Measurements from ENCODE around the gene LRRN4CL. TPM values are rescaled to one million over a fixed set of nuclear protein-coding genes. Genes with fewer than 3 reads are reported as not detected.

LRRN4CL gene
- total and polyA plus RNA-seq, 9 of the 15 experiments (the other 6 are each of a cell fraction or from before 2014, with no cell fraction given), result 0.03 to 0.11 (median 0.05) TPM; not detected in 4

GRCh38 chr11:62694455-62695167 is 5.3 kb upstream of the LRRN4CL start:
- Histone ChIP-seq H3K9me1 (ENCODE audit: control insufficient read depth, insufficient read depth, low read length) (no peaks in the 10 kb centered on the region), H3K36me3 (ENCODE audit: control insufficient read depth, insufficient read depth, low read length) (peaks cover 45% of the 10 kb centered on the region), H3K27me3 (ENCODE audit: control insufficient read depth in 2 of 2, insufficient read depth in 2 of 2, low read length in 2 of 2) (no peaks in the 10 kb centered on the region), H3K9me3 (replicated peaks; ENCODE audit: control insufficient read depth, insufficient read depth, low read depth, low read length) (no peaks in the 10 kb centered on the region), H4K20me1 (replicated peaks; ENCODE audit: control insufficient read depth, insufficient read depth, low read length) (no peaks in the 10 kb centered on the region), H3K4me1 (replicated peaks in 1 of 2; ENCODE audit: control insufficient read depth in 2 of 2, insufficient read depth in 2 of 2, low read length in 2 of 2) (no peaks in the 10 kb centered on the region), H3K9ac (ENCODE audit: insufficient read depth in 1 of 2, low read depth in 2 of 2, low read length in 2 of 2) (peak overlapping the region in 1 of 2 experiments; percentile 11; a peak in 1 of 4 replicates), H3K4me2 (ENCODE audit: insufficient read depth, low read length) (no peak overlapping the region), H3K4me3 (no peak overlapping the region), H3K27ac (ENCODE audit: extremely low read depth, low read depth, low read length) (no peak overlapping the region; the same call in 2 of the 3 replicates), H2AFZ (ENCODE audit: low read depth, low read length) (no peak overlapping the region), H3K79me2 (ENCODE audit: control insufficient read depth, insufficient read depth, low read length) (no peaks in the 10 kb centered on the region)
- FAIRE-seq (peak; percentile 95), DNase-seq (ENCODE audit: extremely low read depth in 1 of 4, low spot score in 3 of 4) (peak; percentile 73 to 90 (median 78)), ATAC-seq (peak; percentile 98)
- CTCF ChIA-PET (ENCODE audit: low intra/inter-chr PET ratio), result interaction anchor here (0.7 to 2.3 kb wide), 6 partner anchors 82 to 314 kb away, joined by 3 to 17 read pairs (median 4); partner anchors contain the start of genes EML3 and ROM1
- in situ Hi-C loops (cut with MboI) (loop anchor here (5.0 kb wide), 1 partner anchor 302 kb away; no protein-coding TSS in a partner anchor), intact Hi-C loops (cut with micrococcal nuclease) (loop anchor here (5.0 kb wide), 2 partner anchors 82 to 102 kb away; partner anchors contain the start of genes EML3, ROM1 and TUT1)
- no TSS peak for BruUV-seq (replicated peaks)
- POLR2A ChIA-PET, result interaction anchor here (0.6 to 2.5 kb wide), 7 partner anchors 11 to 328 kb away, joined by 3 to 8 read pairs (median 4); partner anchors contain the start of genes TUT1 and UBXN1
- WGBS (ENCODE audit: insufficient coverage, low coverage, missing lambda C conversion rate), result 46% methylated on average over 14 of the region's 14 CpGs
- TF ChIP-seq BDP1 (IDR thresholded peaks at IDR 0.05; ENCODE audit: insufficient read depth, insufficient read length) (no peak), CBX8 (IDR thresholded peaks at IDR 0.05; ENCODE audit: borderline replicate concordance, extremely low read depth, low read depth, low read length, poor library complexity, severe bottlenecking) (no peak), SMAD1 (IDR thresholded peaks at IDR 0.05; ENCODE audit: low read depth, low read length, partially characterized antibody) (no peak), ZNF764 (CRISPR knock-in tag; IDR thresholded peaks at IDR 0.05; ENCODE audit: low read depth) (no peak), ZNF197 (CRISPR knock-in tag; IDR thresholded peaks at IDR 0.05; ENCODE audit: low read depth) (no peak), RUNX1 (IDR thresholded peaks at IDR 0.05; ENCODE audit: low read depth) (no peak), ELF1 (tag; IDR thresholded peaks at IDR 0.05) (no peak), HMG20B (CRISPR knock-in tag; IDR thresholded peaks at IDR 0.05) (no peak), HNRNPH1 (optimal IDR thresholded peaks at IDR 0.05; ENCODE audit: low read depth, low read length) (no peak), ARID2 (IDR thresholded peaks at IDR 0.05) (0 out of 2 replicates have a peak, but pooled peaks have one; percentile 43), CEBPB (tag; IDR thresholded peaks at IDR 0.05) (no peak), SMARCC2 (IDR thresholded peaks at IDR 0.05; ENCODE audit: low read depth) (no peak)
- TF ChIP-seq, protein P1, sequence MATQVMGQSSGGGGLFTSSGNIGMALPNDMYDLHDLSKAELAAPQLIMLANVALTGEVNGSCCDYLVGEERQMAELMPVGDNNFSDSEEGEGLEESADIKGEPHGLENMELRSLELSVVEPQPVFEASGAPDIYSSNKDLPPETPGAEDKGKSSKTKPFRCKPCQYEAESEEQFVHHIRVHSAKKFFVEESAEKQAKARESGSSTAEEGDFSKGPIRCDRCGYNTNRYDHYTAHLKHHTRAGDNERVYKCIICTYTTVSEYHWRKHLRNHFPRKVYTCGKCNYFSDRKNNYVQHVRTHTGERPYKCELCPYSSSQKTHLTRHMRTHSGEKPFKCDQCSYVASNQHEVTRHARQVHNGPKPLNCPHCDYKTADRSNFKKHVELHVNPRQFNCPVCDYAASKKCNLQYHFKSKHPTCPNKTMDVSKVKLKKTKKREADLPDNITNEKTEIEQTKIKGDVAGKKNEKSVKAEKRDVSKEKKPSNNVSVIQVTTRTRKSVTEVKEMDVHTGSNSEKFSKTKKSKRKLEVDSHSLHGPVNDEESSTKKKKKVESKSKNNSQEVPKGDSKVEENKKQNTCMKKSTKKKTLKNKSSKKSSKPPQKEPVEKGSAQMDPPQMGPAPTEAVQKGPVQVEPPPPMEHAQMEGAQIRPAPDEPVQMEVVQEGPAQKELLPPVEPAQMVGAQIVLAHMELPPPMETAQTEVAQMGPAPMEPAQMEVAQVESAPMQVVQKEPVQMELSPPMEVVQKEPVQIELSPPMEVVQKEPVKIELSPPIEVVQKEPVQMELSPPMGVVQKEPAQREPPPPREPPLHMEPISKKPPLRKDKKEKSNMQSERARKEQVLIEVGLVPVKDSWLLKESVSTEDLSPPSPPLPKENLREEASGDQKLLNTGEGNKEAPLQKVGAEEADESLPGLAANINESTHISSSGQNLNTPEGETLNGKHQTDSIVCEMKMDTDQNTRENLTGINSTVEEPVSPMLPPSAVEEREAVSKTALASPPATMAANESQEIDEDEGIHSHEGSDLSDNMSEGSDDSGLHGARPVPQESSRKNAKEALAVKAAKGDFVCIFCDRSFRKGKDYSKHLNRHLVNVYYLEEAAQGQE (IDR thresholded peaks at IDR 0.05; ENCODE audit: borderline replicate concordance), result peak; percentile 79
- TF ChIP-seq, protein P1 (CRISPR knock-in tag; IDR thresholded peaks at IDR 0.05; ENCODE audit: low read depth), result no peak

Data from K562 (cell line).